K562 (cell line): ENCODE measurements around the gene MBD4. TPM values are rescaled to one million over a fixed set of nuclear protein-coding genes. Genes with fewer than 3 reads are reported as not detected.

Experiments used
- ATF2 ChIP-seq: sonication (generic); formaldehyde crosslinking; IDR thresholded peaks from 2 replicates; pipeline ENCODE4 v1.8.1; 2022; ENCODE audit warnings: missing genetic modification reagents
- BCLAF1 ChIP-seq, 2 experiments: fragments of 450-650 bp in 1 of 2; IDR thresholded peaks; 2 replicates each; pipeline ENCODE4 v1.6.1; 2011 to 2017; ENCODE audit warnings: low read depth in 2 of 2, antibody characterized with exemption in 1 of 2, borderline replicate concordance in 1 of 2, low read length in 1 of 2, mild to moderate bottlenecking in 1 of 2, mixed read lengths in 1 of 2; ENCODE audit not compliant: control insufficient read depth in 1 of 2
- CEBPG ChIP-seq, 3 experiments: fragments of 200-800 bp in 1 of 3; sonication (Bioruptor generic) in 1 of 3; sonication (generic) in 1 of 3; formaldehyde crosslinking in 1 of 3; IDR thresholded peaks in 2 of 3; conservative IDR thresholded peaks in 1 of 3; 2 replicates each; pipeline versions ENCODE4 v1.6.1 to v1.8.0; 2016 to 2022; ENCODE audit warnings: missing compliant biosample characterization in 2 of 3, missing genetic modification characterization in 2 of 3, mild to moderate bottlenecking in 1 of 3, missing genetic modification reagents in 1 of 3
- CHD4 ChIP-seq: fragments of 200-600 bp; sonication (generic); IDR thresholded peaks from 3 replicates; pipeline ENCODE4 v1.6.1; 2012; ENCODE audit warnings: low read depth, mild to moderate bottlenecking, mixed read lengths, low read length, inconsistent platforms; ENCODE audit not compliant: insufficient read depth, insufficient replicate concordance, poor library complexity, severe bottlenecking
- ELK3 ChIP-seq: fragments of 450-650 bp; formaldehyde crosslinking; IDR thresholded peaks from 2 replicates; pipeline ENCODE4 v1.4.0; 2020; ENCODE audit warnings: mild to moderate bottlenecking
- HSF4 ChIP-seq: fragments of 250-450 bp; sonication (Bioruptor Pico); IDR thresholded peaks from 2 replicates; pipeline ENCODE4 v2.1.2; 2022; ENCODE audit warnings: mild to moderate bottlenecking, moderate library complexity, borderline replicate concordance
- KAT7 ChIP-seq: sonication (generic); formaldehyde crosslinking; IDR thresholded peaks from 2 replicates; pipeline ENCODE4 v1.8.0; 2022; ENCODE audit warnings: missing genetic modification reagents, mild to moderate bottlenecking, borderline replicate concordance
- PREB ChIP-seq: sonication (generic); formaldehyde crosslinking; IDR thresholded peaks from 2 replicates; pipeline ENCODE4 v1.8.1; 2023; ENCODE audit warnings: mild to moderate bottlenecking, missing genetic modification reagents
- PRPF4 ChIP-seq: fragments of 200-400 bp; formaldehyde crosslinking; IDR thresholded peaks from one replicate; pipeline ENCODE4 v1.6.1; 2017; ENCODE audit warnings: low read length, low read depth, mild to moderate bottlenecking; ENCODE audit not compliant: insufficient read depth, poor library complexity, severe bottlenecking
- RAD21 ChIP-seq, 2 experiments: fragments of 250-450 bp in 1 of 2; fragments of 450-650 bp in 1 of 2; sonication (Bioruptor Pico) in 1 of 2; formaldehyde crosslinking in 1 of 2; IDR thresholded peaks in 1 of 2; conservative IDR thresholded peaks in 1 of 2; 2 replicates each; pipeline versions ENCODE4 v1.4.0 to v1.8.0; 2020 to 2022; ENCODE audit warnings: mild to moderate bottlenecking in 2 of 2, moderate library complexity in 1 of 2
- RBM39 ChIP-seq: fragments of 200-400 bp; formaldehyde crosslinking; optimal IDR thresholded peaks from 2 replicates; pipeline ENCODE3; 2018; ENCODE audit warnings: low read depth, low read length
- SMARCE1 ChIP-seq: fragments of 450-650 bp; IDR thresholded peaks from 2 replicates; pipeline ENCODE4 v1.7.1; 2016; ENCODE audit warnings: mild to moderate bottlenecking
- TRIM28 ChIP-seq: fragments of 450-650 bp; IDR thresholded peaks from 2 replicates; pipeline ENCODE4 v1.6.1; 2017
- polyA plus RNA-seq, 8 experiments: library from polyadenylated mRNA; depleted of rRNA in 4 of 8; stranded (reverse) in 5 of 8; unstranded in 3 of 8; fragments of >200 nt; fragmentation: Nextera tagmentation in 2 of 8; fragmentation: Illumina TruSeq in 1 of 8; extraction: Ambion mirVana in 2 of 8; extraction: Trizol in 1 of 8; gene quantifications; 2 replicates each; pipeline versions ENCODE4 v1.2.1 to v1.2.3, GENCODE V29; 2011 to 2014; ENCODE audit warnings: inconsistent platforms in 1 of 8, missing spikeins in 1 of 8
- total RNA-seq, 7 experiments: library from RNA; depleted of rRNA in 6 of 7; stranded (reverse); fragments of >200 nt in 6 of 7; fragmentation: Illumina TruSeq in 2 of 7; extraction: Trizol in 2 of 7; gene quantifications; 2 replicates each; pipeline versions ENCODE4 v1.2.1 to v1.2.3, GENCODE V29; 2011 to 2021; ENCODE audit warnings: low replicate concordance in 1 of 7

MBD4 gene
- total and polyA plus RNA-seq, 9 of the 15 experiments (the other 6 are each of a cell fraction or from before 2014, with no cell fraction given) = 13.3 to 63.9 (median 39.0) TPM

- TF ChIP-seq BCLAF1 (IDR thresholded peaks at IDR 0.05; ENCODE audit: borderline replicate concordance in 1 of 2, control insufficient read depth in 1 of 2, low read depth in 2 of 2, low read length in 1 of 2) = no peak
- TF ChIP-seq SMARCE1 = no peak
- no peak for TF ChIP-seq ATF2 (CRISPR knock-in tag)
- no peak for TF ChIP-seq KAT7 (CRISPR knock-in tag)
- TF ChIP-seq PREB = no peak
- no peak for TF ChIP-seq ELK3 (CRISPR knock-in tag)
- no peak for TF ChIP-seq HSF4 (CRISPR knock-in tag)
- no peak for TF ChIP-seq CEBPG (CRISPR knock-in tag; IDR thresholded peaks at IDR 0.05)
- no peak for TF ChIP-seq CEBPG (tag; conservative IDR thresholded peaks at IDR 0.05 in 1 of 2, IDR thresholded peaks at IDR 0.05 in 1 of 2)
- no peak for TF ChIP-seq TRIM28
- no peak for TF ChIP-seq CHD4
- no peak for TF ChIP-seq RAD21 (CRISPR knock-in tag; conservative IDR thresholded peaks at IDR 0.05 in 1 of 2, IDR thresholded peaks at IDR 0.05 in 1 of 2)
- no peak for TF ChIP-seq PRPF4
- TF ChIP-seq RBM39 = no peak
Observed at GRCh38 chr3:129415830-129416229, 23.9 kb downstream of the MBD4 start (continued).
